Prostate gland (tissue), 2 donors: ENCODE results near the gene ROPN1. TPM values are rescaled to one million over a fixed set of nuclear protein-coding genes. Genes with fewer than 3 reads are reported as not detected.

Experiments used
- DNase-seq: peaks from one replicate; pipeline ENCODE4 v3.0.0-alpha.2; 2019; ENCODE audit warnings: low spot score
- H3K27ac ChIP-seq, 2 donors: fragments of 200-600 bp; sonication (generic); 2 replicates each; pipeline ENCODE4 v1.5.1; 2017 to 2019
- H3K27me3 ChIP-seq: fragments of 200-600 bp; sonication (generic); replicated peaks from 2 replicates; pipeline ENCODE4 v1.5.1; 2019; ENCODE audit not compliant: insufficient read depth
- H3K36me3 ChIP-seq, 2 donors: fragments of 200-600 bp; sonication (generic); 1 replicate in 1 of 2; 2 replicates in 1 of 2; pipeline versions ENCODE4 v1.5.1 to v1.8.1; 2017 to 2019
- H3K4me1 ChIP-seq: fragments of 200-600 bp; sonication (generic); replicated peaks from 2 replicates; pipeline ENCODE4 v1.5.1; 2019
- H3K4me3 ChIP-seq, 2 donors: fragments of 200-600 bp; sonication (generic); 2 replicates each; pipeline ENCODE4 v1.5.1; 2017 to 2019
- H3K9me3 ChIP-seq: fragments of 200-600 bp; sonication (generic); 2 replicates; pipeline ENCODE4 v1.5.1; 2017
- POLR2A ChIP-seq: fragments of 450-650 bp; IDR thresholded peaks from one replicate; pipeline ENCODE4 v1.6.1; 2016; ENCODE audit warnings: antibody characterized with exemption, mild to moderate bottlenecking
- POLR2AphosphoS5 ChIP-seq: sonication (generic); formaldehyde crosslinking; IDR thresholded peaks from one replicate; pipeline ENCODE4 v1.6.1; 2017; ENCODE audit warnings: antibody characterized with exemption
- WGBS: methylation state at CpG from one replicate; pipeline ENCODE4 v1.1.5; 2018; 5-methylcytosine and 5-hydroxymethylcytosine counted together
- intact Hi-C: fragments of 100-400 bp; cut with DNase I; formaldehyde crosslinking; loops from one replicate; pipeline ENCODE4 v1.14.2; 2022
- total RNA-seq, 2 donors: library from RNA; depleted of rRNA; stranded (reverse); fragments of >200 nt; gene quantifications; one replicate each; pipeline ENCODE4 v1.1.0, GENCODE V29; 2016
- TF ChIP-seq, protein P1 (sequence below), 4 experiments: fragments of 200-600 bp in 2 of 4; fragments of 450-650 bp in 2 of 4; sonication (generic) in 2 of 4; IDR thresholded peaks; 1 replicate in 3 of 4; 2 replicates in 1 of 4; pipeline ENCODE4 v1.5.1; 2016 to 2019; ENCODE audit warnings: antibody characterized with exemption in 4 of 4, mild to moderate bottlenecking in 2 of 4, moderate library complexity in 2 of 4

ROPN1 gene
- total RNA-seq, 2 donors from 2014 or later = 10.8 TPM; not detected in 1

DNA sequence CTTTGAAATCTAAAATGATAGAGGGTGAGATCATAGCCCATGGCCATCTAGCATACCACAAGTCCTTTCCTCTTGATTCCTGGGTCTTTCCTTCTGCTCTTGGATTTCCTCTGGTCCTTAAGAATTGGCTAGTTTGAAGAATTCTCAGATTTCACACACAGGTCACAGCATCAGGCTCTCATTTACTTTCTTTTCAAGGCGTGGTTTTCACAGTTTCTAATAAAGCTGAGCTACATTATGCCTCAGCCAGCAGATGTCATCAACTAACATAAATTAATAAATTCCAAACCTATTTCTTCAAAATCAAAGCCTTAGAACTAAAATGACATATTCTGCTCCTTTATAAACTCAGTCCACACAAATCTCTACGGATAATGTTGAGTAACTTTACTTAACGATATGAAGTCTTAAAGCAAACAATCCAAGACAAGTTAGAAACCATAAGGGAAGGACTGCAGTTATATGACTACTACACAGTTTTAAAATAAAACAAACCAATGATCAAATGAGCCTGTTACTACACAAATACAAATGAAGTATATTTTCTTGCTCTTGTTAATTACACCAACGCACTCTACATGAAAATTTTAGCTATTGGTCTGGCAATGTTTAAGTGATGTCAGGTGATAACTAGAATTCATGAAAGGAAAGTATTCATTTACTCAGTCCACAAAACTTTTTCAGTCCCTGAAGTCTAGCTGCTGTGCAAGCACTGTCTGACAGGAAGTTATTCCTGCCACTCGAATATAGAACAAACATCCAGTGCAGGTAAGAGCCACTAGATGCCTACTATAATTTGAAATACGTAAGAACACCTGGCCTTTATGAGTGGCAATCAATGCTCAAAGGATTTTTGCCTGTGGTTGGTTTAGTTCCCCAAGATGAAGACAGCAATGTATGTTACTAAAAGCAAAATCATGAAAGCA is 40.1 kb downstream of the ROPN1 start:
- no peak overlapping the region for H3K27ac ChIP-seq
- no peak for DNase-seq
- no peaks in the 10 kb centered on the region for H3K9me3 ChIP-seq
- TF ChIP-seq POLR2A (no peak), POLR2AphosphoS5 (no peak)
- TF ChIP-seq, protein P1, sequence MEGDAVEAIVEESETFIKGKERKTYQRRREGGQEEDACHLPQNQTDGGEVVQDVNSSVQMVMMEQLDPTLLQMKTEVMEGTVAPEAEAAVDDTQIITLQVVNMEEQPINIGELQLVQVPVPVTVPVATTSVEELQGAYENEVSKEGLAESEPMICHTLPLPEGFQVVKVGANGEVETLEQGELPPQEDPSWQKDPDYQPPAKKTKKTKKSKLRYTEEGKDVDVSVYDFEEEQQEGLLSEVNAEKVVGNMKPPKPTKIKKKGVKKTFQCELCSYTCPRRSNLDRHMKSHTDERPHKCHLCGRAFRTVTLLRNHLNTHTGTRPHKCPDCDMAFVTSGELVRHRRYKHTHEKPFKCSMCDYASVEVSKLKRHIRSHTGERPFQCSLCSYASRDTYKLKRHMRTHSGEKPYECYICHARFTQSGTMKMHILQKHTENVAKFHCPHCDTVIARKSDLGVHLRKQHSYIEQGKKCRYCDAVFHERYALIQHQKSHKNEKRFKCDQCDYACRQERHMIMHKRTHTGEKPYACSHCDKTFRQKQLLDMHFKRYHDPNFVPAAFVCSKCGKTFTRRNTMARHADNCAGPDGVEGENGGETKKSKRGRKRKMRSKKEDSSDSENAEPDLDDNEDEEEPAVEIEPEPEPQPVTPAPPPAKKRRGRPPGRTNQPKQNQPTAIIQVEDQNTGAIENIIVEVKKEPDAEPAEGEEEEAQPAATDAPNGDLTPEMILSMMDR (IDR thresholded peaks at IDR 0.05) = no peak
- H3K4me3 ChIP-seq = no peak overlapping the region
- H3K36me3 ChIP-seq = no peaks in the 10 kb centered on the region
- H3K4me1 ChIP-seq = no peaks in the 10 kb centered on the region
- 54% methylated on average over 6 of the region's 6 CpGs for WGBS
- H3K27me3 ChIP-seq = no peaks in the 10 kb centered on the region
- intact Hi-C loops = no loop called here

DNA sequence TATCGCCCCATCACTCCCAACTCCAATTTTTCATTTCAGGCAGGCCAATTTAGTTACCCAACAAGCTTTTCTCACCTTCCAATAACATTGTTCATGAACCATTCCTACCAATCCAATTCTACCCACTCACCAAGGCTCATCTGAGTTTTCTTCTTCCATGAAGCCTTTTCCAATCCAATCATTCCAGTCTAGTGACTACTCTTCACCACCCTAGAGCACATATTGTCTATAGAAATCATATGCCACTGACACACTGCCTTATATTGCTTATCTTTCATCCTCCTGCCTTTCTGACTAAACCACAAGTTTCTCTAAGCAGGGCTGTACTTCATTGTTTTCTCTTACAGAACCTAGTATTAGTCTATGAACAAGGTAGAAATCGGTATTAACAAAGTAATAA is 42.3 kb downstream of the ROPN1 start:
- H3K27me3 ChIP-seq = no peaks in the 10 kb centered on the region
- no peak overlapping the region for H3K4me3 ChIP-seq
- no peak for DNase-seq
- H3K27ac ChIP-seq = no peak overlapping the region
- TF ChIP-seq POLR2A = no peak
- TF ChIP-seq, protein P1 (IDR thresholded peaks at IDR 0.05) = no peak
- no peak for TF ChIP-seq POLR2AphosphoS5
- H3K9me3 ChIP-seq = no peaks in the 10 kb centered on the region
- WGBS = 99% methylated on average over 2 of the region's 2 CpGs
- no peaks in the 10 kb centered on the region for H3K4me1 ChIP-seq
- H3K36me3 ChIP-seq = no peaks in the 10 kb centered on the region
- intact Hi-C loops = no loop called here

DNA sequence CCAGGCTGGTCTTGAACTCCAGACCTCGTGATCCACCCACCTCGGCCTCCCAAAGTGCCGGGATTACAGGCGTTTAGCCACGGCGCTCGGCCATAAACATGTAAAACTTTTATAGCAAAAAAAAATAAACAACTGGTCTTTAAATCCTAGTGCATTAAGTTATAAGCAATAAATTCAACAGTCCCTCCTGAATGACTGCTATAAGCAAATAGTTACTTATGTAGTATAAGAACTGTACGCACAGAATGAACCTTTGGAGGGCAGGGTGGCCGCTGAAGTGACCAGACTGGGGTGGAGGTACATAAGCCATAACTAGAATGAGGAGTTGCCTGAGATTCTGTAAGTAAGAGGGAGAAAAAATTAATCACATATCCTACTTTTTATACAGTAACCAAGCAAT is 43.5 kb downstream of the ROPN1 start:
- H3K4me3 ChIP-seq = no peak overlapping the region
- H3K9me3 ChIP-seq = no peaks in the 10 kb centered on the region
- H3K4me1 ChIP-seq = no peaks in the 10 kb centered on the region
- WGBS = 75% methylated on average over 9 of the region's 9 CpGs
- H3K27ac ChIP-seq = no peak overlapping the region
- H3K27me3 ChIP-seq = no peaks in the 10 kb centered on the region
- TF ChIP-seq, protein P1 (IDR thresholded peaks at IDR 0.05) = no peak
- no peak for TF ChIP-seq POLR2A
- no peak for TF ChIP-seq POLR2AphosphoS5
- intact Hi-C loops = no loop called here
- H3K36me3 ChIP-seq = no peaks in the 10 kb centered on the region
- no peak for DNase-seq

DNA sequence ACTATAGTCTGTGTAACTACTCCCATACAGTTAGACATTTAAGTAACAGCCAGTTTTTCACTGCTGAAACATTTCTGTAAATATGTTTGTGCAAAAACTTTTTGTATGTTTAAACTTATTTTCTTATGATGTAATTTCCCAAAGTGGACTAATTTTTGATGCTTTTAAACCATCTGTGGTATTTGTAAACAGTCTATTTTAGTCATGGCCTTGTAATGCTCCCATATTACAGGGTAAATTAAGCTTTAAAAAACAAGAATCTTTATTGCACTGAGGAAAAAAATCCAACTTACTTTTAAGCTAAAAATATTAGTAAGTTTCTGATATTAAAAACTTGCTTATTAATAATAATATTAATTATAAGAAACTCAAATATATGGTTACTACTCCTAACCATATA is 44.4 kb downstream of the ROPN1 start:
- Histone ChIP-seq H3K27ac (no peak overlapping the region), H3K27me3 (no peaks in the 10 kb centered on the region), H3K4me1 (no peaks in the 10 kb centered on the region), H3K9me3 (no peaks in the 10 kb centered on the region), H3K36me3 (no peaks in the 10 kb centered on the region), H3K4me3 (no peak overlapping the region)
- TF ChIP-seq, protein P1 (IDR thresholded peaks at IDR 0.05) = no peak
- intact Hi-C loops = no loop called here
- DNase-seq = no peak

DNA sequence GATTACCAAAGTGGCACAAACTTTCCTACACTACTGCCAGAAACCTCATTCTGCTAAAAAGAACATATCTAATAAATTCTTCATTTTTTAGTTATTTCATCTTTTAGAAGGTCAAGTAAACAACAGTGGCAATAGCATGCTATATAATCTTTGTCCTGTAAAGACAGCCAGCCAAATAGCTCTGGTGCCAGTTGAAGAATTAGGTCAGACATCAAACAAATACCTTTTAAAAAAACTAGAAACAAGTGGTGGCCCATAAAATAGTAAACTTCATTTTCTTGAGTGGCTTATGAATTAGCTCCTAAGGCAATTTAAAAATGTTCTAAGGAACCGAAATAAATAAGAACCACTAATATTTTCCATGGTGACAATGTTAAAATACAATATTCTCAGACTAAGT is 50.4 kb downstream of the ROPN1 start:
- intact Hi-C loops = no loop called here
- Histone ChIP-seq H3K27me3 (no peaks in the 10 kb centered on the region), H3K4me3 (no peak overlapping the region), H3K4me1 (no peaks in the 10 kb centered on the region), H3K36me3 (no peaks in the 10 kb centered on the region), H3K9me3 (no peaks in the 10 kb centered on the region), H3K27ac (no peak overlapping the region)
- TF ChIP-seq POLR2AphosphoS5 = no peak
- TF ChIP-seq, protein P1 (IDR thresholded peaks at IDR 0.05) = no peak
- TF ChIP-seq POLR2A = no peak
- 71% methylated on average over 1 of the region's 1 CpG for WGBS
- DNase-seq = no peak
